Measurements from ENCODE around the gene PDE4DIP. TPM values are rescaled to one million over a fixed set of nuclear protein-coding genes. Genes with fewer than 3 reads are reported as not detected.
"Not testable (repeated sequence)": the region's sequence is repeated elsewhere in the genome, so short reads cannot be mapped to it uniquely, and the experiment has no call there.

Gene PDE4DIP
- total RNA-seq, 1 donor from 2014 or later: 12.0 TPM

DNA sequence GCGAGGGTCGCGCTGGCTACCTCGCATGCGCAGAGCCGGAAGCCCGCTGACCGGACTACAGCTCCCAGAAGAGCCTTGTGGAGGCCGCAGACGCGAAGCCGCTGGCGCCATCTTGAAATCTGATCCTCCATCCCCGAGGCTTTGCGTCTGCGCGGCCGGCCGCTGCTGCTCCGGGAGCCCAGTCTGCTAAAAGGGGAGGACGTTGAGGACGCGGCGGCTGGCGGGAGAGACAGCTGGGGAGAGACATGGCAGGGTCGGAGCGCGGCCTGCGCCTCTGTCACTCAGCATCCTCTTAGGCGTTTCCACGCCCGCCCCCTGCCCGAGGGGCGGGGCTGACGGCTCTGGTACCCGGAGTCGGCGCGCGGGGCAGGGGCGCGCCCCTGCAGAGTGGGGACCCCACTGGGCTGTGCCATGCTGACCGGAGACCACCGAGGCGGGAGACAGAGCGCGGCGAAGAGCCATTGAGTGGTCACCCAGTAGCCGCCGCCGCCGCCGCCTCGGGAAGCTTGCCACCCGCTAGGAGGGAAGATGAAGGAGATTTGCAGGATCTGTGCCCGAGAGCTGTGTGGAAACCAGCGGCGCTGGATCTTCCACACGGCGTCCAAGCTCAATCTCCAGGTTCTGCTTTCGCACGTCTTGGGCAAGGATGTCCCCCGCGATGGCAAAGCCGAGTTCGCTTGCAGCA lies 108.2 kb downstream of the PDE4DIP start:
- Mint-ChIP-seq H3K4me1 (ENCODE audit: low read depth) (peaks cover 15% of the 10 kb centered on the region), H3K27ac (peak overlapping the region; percentile 85), H3K4me3 (ENCODE audit: low read depth) (peak overlapping the region; percentile 86)
- peak; percentile 68 for DNase-seq (ENCODE audit: low spot score)
- H3K9me3 Mint-ChIP-seq; intact Hi-C loops (cut with micrococcal nuclease); H3K27me3 Mint-ChIP-seq (ENCODE audit: low read depth); H3K36me3 Mint-ChIP-seq (ENCODE audit: low read depth): not testable (repeated sequence)

DNA sequence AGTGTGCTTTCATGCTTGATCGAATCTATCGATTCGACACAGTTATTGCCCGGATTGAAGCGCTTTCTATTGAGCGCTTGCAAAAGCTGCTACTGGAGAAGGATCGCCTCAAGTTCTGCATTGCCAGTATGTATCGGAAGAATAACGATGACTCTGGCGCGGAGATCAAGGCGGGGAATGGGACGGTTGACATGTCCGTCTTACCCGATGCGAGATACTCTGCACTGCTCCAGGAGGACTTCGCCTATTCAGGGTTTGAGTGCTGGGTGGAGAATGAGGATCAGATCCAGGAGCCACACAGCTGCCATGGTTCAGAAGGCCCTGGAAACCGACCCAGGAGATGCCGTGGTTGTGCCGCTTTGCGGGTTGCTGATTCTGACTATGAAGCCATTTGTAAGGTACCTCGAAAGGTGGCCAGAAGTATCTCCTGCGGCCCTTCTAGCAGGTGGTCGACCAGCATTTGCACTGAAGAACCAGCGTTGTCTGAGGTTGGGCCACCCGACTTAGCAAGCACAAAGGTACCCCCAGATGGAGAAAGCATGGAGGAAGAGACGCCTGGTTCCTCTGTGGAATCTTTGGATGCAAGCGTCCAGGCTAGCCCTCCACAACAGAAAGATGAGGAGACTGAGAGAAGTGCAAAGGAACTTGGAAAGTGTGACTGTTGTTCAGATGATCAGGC lies 108.8 kb downstream of the PDE4DIP start:
- H3K9me3 Mint-ChIP-seq; H3K36me3 Mint-ChIP-seq (ENCODE audit: low read depth); H3K27ac Mint-ChIP-seq; H3K27me3 Mint-ChIP-seq (ENCODE audit: low read depth); intact Hi-C loops (cut with micrococcal nuclease): not testable (repeated sequence)
- H3K4me1 Mint-ChIP-seq (ENCODE audit: low read depth): peaks cover 15% of the 10 kb centered on the region
- H3K4me3 Mint-ChIP-seq (ENCODE audit: low read depth): peak overlapping the region; percentile 82
- peak; percentile 22 for DNase-seq (ENCODE audit: low spot score)

DNA sequence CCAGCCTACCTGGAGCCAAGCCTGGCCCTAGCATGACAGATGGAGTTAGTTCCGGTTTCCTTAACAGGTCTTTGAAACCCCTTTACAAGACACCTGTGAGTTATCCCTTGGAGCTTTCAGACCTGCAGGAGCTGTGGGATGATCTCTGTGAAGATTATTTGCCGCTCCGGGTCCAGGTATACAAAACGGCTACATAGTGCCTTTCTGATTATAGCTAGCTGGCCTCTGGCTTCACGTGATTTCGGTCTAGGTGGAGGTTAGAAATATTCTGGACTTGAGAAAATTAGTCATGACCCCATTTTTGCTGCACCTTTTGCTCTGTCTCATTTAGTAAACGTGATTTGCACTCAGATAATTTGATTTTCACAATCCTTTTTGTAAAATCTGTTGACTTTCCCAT lies 109.5 kb downstream of the PDE4DIP start:
- Mint-ChIP-seq H3K4me3 (ENCODE audit: low read depth) (peak overlapping the region; percentile 56), H3K4me1 (ENCODE audit: low read depth) (peaks cover 16% of the 10 kb centered on the region)
- H3K27ac Mint-ChIP-seq; H3K36me3 Mint-ChIP-seq (ENCODE audit: low read depth); H3K9me3 Mint-ChIP-seq; H3K27me3 Mint-ChIP-seq (ENCODE audit: low read depth); DNase-seq (ENCODE audit: low spot score); intact Hi-C loops (cut with micrococcal nuclease): not testable (repeated sequence)

DNA sequence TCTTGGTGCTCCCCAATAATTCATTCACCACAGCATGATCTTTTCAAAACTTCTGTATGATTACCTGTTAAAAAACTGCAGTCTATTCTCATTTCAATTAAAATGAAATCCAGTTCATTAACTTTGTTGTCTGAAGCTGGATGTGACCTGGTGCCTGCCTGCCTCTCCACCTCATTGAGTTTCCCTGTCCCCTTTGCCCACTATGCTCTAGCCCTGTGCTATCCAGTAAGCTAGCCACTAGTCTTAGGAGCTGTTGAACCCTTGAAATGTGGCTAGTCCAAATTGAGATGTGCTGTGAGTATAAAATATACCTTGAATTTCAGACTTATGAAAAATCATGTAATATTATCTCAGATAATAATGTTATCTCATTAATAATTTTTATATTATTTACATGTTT lies 114.1 kb downstream of the PDE4DIP start:
- H3K9me3 Mint-ChIP-seq; H3K36me3 Mint-ChIP-seq (ENCODE audit: low read depth); H3K4me1 Mint-ChIP-seq (ENCODE audit: low read depth); DNase-seq (ENCODE audit: low spot score); H3K4me3 Mint-ChIP-seq (ENCODE audit: low read depth); H3K27ac Mint-ChIP-seq; intact Hi-C loops (cut with micrococcal nuclease); H3K27me3 Mint-ChIP-seq (ENCODE audit: low read depth): not testable (repeated sequence)

DNA sequence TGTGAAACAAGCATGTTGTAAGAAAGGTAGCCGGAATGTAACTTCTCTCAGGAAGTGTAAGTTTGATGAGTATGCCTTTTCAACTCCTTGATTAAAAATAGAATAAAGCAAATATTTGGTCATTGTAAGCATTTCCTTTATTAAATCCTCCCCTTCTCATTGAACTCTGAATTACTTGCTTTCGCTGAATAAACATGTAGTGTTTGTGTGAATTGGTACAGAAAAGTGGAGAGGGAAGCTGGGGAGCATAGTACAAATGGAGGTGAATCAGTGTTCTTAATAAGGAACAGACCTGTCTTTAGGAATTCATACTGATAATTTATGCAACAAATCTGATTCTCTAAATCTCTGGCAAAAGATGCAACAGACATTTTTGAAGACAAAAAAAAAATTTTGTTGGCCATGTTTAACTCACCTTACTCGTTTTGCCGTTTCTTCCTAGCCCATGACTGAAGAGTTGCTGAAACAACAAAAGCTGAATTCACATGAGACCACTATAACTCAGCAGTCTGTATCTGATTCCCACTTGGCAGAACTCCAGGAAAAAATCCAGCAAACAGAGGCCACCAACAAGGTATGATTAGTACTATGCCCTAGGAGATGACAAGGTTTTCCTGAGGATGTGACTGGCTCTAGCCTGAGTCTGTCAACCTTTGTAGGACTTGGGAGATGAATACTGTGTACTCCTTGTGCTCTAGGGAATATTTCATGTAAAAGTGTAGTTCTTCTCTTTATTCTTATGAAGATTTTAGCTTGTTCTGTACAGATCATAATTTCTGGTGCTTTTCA lies 116.2 kb downstream of the PDE4DIP start:
- H3K9me3 Mint-ChIP-seq; H3K4me1 Mint-ChIP-seq (ENCODE audit: low read depth); H3K36me3 Mint-ChIP-seq (ENCODE audit: low read depth); H3K27me3 Mint-ChIP-seq (ENCODE audit: low read depth); H3K4me3 Mint-ChIP-seq (ENCODE audit: low read depth); H3K27ac Mint-ChIP-seq; DNase-seq (ENCODE audit: low spot score); intact Hi-C loops (cut with micrococcal nuclease): not testable (repeated sequence)

DNA sequence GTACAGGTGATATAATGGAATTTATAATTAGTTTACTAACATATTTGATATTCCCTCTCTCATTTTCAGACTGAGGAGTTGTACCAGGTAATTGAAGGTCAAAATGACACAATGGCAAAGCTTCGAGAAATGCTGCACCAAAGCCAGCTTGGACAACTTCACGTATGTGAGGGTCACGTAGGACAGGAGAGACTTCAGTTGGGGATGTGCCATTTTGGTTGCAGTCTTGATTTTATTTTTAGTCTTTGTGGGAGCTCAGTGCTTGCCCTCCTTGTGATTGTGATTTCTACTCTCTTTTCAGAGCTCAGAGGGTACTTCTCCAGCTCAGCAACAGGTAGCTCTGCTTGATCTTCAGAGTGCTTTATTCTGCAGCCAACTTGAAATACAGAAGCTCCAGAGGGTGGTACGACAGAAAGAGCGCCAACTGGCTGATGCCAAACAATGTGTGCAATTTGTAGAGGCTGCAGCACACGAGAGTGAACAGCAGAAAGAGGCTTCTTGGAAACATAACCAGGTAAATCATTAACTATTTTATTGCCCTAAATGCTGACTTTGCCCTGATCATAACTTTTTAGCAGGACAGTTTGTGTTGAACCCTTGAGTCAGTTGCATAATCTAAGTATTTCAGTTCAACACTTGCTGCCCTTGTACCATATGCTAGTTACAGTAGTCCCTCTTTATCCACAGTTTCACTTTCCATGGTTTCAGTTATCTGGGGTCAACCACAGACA lies 118.1 kb downstream of the PDE4DIP start:
- H3K4me1 Mint-ChIP-seq (ENCODE audit: low read depth); intact Hi-C loops (cut with micrococcal nuclease); H3K9me3 Mint-ChIP-seq; H3K36me3 Mint-ChIP-seq (ENCODE audit: low read depth); H3K27me3 Mint-ChIP-seq (ENCODE audit: low read depth); DNase-seq (ENCODE audit: low spot score); H3K4me3 Mint-ChIP-seq (ENCODE audit: low read depth); H3K27ac Mint-ChIP-seq: not testable (repeated sequence)

DNA sequence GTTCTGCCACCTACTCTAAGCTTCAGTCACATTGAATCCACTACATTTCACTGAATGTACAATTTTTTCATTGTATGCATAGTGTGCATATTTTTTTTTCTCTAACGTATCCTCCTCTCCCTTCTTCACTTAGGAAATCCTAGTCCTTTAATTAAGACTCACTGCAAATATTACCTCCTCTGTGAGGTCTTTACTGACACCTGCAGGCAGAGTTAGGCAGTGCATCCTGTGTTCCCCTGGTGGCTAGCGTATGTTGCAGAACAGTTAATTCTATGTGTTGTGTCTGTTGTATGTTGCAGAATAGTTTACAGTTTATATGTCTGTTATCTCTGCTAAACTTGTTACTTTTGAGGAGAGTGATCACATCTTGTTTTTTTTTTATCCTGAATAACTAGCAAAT lies 121.9 kb downstream of the PDE4DIP start:
- intact Hi-C loops (cut with micrococcal nuclease); H3K36me3 Mint-ChIP-seq (ENCODE audit: low read depth); H3K9me3 Mint-ChIP-seq; H3K27me3 Mint-ChIP-seq (ENCODE audit: low read depth); H3K4me3 Mint-ChIP-seq (ENCODE audit: low read depth); H3K27ac Mint-ChIP-seq; H3K4me1 Mint-ChIP-seq (ENCODE audit: low read depth): not testable (repeated sequence)
- peak; percentile 13 for DNase-seq (ENCODE audit: low spot score)

DNA sequence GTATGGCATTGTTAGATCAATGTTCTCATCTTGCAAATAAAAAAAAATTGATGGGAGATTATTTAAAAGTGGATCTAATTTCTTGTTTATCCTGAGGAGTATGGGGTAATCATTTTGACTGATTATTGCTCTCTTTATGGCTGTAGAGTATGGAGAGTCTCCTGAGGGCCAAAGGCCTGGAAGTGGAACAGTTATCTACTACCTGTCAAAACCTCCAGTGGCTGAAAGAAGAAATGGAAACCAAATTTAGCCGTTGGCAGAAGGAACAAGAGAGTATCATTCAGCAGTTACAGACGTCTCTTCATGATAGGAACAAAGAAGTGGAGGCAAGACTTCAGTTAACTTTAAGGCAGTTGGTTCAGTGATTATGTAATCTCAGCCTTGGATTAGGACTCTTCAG lies 123.4 kb downstream of the PDE4DIP start:
- H3K4me3 Mint-ChIP-seq (ENCODE audit: low read depth); H3K4me1 Mint-ChIP-seq (ENCODE audit: low read depth); H3K27me3 Mint-ChIP-seq (ENCODE audit: low read depth); intact Hi-C loops (cut with micrococcal nuclease); H3K36me3 Mint-ChIP-seq (ENCODE audit: low read depth); H3K27ac Mint-ChIP-seq; H3K9me3 Mint-ChIP-seq; DNase-seq (ENCODE audit: low spot score): not testable (repeated sequence)

DNA sequence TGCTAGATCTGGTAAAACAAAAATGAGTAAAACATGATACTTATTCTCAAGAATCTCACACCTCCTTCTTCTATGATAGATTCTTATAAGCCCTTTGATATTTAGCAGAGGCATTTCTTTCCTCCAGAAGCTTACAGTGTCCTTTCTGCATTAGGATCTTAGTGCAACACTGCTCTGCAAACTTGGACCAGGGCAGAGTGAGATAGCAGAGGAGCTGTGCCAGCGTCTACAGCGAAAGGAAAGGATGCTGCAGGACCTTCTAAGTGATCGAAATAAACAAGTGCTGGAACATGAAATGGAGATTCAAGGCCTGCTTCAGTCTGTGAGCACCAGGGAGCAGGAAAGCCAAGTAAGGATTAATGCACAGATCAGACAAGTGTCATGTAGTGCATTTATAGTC lies 124.5 kb downstream of the PDE4DIP start:
- H3K27ac Mint-ChIP-seq; H3K36me3 Mint-ChIP-seq (ENCODE audit: low read depth); H3K27me3 Mint-ChIP-seq (ENCODE audit: low read depth); intact Hi-C loops (cut with micrococcal nuclease); H3K4me3 Mint-ChIP-seq (ENCODE audit: low read depth); DNase-seq (ENCODE audit: low spot score); H3K9me3 Mint-ChIP-seq; H3K4me1 Mint-ChIP-seq (ENCODE audit: low read depth): not testable (repeated sequence)

DNA sequence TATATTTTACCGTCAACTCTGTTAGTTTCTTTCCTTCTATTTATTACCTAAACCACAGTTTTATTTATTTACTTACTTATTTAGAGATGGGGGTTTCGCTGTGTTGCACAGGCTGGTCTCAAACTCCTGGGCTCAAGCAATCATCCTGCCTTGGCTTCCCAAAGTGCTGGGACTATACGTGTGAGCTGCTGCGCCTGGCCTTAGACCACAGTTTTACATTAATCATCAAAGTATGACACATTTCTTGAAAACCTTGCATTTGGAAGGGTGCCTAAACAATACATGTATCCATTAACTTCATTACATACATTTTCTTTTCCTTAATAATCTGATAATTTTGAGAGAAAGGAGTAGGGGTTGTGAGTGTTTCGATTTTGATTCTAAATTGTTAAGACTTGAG lies 124.9 kb downstream of the PDE4DIP start:
- H3K27me3 Mint-ChIP-seq (ENCODE audit: low read depth); intact Hi-C loops (cut with micrococcal nuclease); DNase-seq (ENCODE audit: low spot score); H3K4me1 Mint-ChIP-seq (ENCODE audit: low read depth); H3K27ac Mint-ChIP-seq; H3K4me3 Mint-ChIP-seq (ENCODE audit: low read depth); H3K9me3 Mint-ChIP-seq; H3K36me3 Mint-ChIP-seq (ENCODE audit: low read depth): not testable (repeated sequence)

DNA sequence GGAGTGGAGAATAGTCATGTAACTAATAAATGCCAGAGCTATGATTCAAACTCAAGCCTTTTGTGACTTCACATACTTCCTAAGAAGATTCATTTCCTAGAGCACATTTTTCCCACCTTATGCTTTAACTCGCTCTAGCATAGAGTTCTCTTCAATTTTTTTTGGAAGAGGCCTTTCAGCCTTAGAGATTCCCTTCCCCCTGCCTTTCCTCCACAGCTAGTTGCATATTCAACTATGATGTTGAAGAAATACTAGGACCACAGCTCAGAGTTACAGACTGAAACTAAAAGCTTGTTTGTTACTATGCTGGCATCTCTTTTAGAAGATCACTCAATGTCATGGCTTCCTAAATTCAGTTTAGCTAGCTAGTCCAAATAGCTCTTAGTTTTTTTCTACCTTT lies 131.2 kb downstream of the PDE4DIP start:
- H3K27me3 Mint-ChIP-seq (ENCODE audit: low read depth); intact Hi-C loops (cut with micrococcal nuclease); H3K9me3 Mint-ChIP-seq; DNase-seq (ENCODE audit: low spot score): not testable (repeated sequence)
- Mint-ChIP-seq H3K27ac (peak overlapping the region; percentile 87), H3K4me3 (ENCODE audit: low read depth) (peak overlapping the region; percentile 60), H3K4me1 (ENCODE audit: low read depth) (peaks cover 19% of the 10 kb centered on the region), H3K36me3 (ENCODE audit: low read depth) (peaks cover 31% of the 10 kb centered on the region)

DNA sequence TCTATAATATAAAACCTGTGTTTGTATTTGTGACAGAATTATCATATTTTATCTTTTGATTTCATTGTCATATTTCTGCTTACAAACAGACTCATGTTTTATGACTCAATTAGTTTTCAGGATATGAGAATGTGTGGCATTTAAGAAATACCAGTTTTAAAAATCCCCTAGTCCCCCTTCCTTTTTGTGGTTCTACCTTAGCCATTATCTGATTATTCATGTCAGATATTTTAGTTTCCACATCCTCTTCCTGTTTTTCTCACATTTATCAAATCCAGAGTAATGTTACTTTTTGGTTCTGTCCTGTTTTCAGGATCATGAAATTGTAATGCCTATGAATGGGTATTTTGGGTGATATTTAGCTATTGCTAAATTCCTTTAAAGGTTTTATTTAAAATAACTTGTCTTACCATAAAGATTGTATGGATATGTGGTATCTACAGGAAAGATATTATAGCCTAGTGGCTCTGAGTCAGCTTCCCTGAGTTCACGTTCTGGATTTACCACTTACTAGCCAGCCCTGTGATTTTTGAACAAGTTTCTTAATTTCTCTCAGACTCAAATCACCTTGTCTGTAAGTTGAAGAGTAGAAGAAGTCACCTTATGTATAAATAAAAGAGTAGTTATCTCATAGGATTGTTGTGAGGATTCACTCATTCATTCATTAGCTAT lies 131.8 kb downstream of the PDE4DIP start:
- peaks cover 37% of the 10 kb centered on the region for H3K36me3 Mint-ChIP-seq (ENCODE audit: low read depth)
- intact Hi-C loops (cut with micrococcal nuclease); H3K27me3 Mint-ChIP-seq (ENCODE audit: low read depth); H3K9me3 Mint-ChIP-seq; DNase-seq (ENCODE audit: low spot score): not testable (repeated sequence)
- H3K27ac Mint-ChIP-seq: peak overlapping the region; percentile 87
- H3K4me3 Mint-ChIP-seq (ENCODE audit: low read depth): peak overlapping the region; percentile 60
- H3K4me1 Mint-ChIP-seq (ENCODE audit: low read depth): peaks cover 19% of the 10 kb centered on the region

Data from activated T-helper 2 cell treated with anti-CD3 and anti-CD28 coated beads, Interferon-gamma antibody, Interleukin-2, Interleukin-4, amounts not matched to agents 10 μg/mL and 5 μg/mL and 100 μg/mL, durations not matched to agents 14 hours and 24 hours and 36 hours (primary cell).